ENCODE measurements around the gene PARVA. TPM values are rescaled to one million over a fixed set of nuclear protein-coding genes. Genes with fewer than 3 reads are reported as not detected.

The PARVA gene
- total RNA-seq, 4 donors from 2014 or later = 181 to 228 (median 210) TPM

DNA sequence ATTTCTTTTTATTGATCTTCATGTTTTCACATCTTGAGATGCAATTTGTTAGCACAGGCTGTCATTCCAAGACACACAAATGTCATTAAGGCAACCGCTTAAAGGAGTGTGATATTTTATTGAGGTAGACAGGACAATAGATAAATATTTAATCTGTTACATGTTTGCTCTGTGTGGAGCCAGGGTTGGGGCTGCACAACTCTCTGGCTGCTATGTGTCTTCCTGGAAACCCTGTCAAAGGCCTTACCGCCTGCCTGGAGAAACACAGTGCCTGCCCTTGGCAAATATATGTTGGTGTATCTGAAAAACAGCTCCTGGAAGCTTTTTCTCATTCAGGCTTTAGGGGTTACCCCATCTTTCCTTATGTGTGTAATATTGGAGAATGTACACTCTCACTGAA is 157.2 kb downstream of the PARVA start:
- Histone ChIP-seq H3K36me3 (peaks cover 0 to 28% (median 18%) of the 10 kb centered on the region in 4 donors), H3K4me3 (no peak overlapping the region), H3K9me3 (no peaks in the 10 kb centered on the region), H3K27me3 (no peaks in the 10 kb centered on the region), H3K27ac (replicated peaks in 1 of 4) (no peak overlapping the region), H3K4me1 (peaks cover 0 to 33% (median 27%) of the 10 kb centered on the region in 4 donors)
- intact Hi-C loops (cut with DNase I) = no loop called here
- WGBS = 80% methylated on average over 2 of the region's 2 CpGs
- DNase-seq (ENCODE audit: extremely low spot score) = no peak
- no peak for TF ChIP-seq CTCF (IDR thresholded peaks at IDR 0.05)
- TF ChIP-seq EP300 (IDR thresholded peaks at IDR 0.05) = no peak
- no peak for TF ChIP-seq POLR2AphosphoS5 (IDR thresholded peaks at IDR 0.05)
- no peak for TF ChIP-seq POLR2A (IDR thresholded peaks at IDR 0.05; ENCODE audit: low read depth)

GRCh38 chr11:12535321-12535720 is 157.9 kb downstream of the PARVA start:
- H3K36me3 ChIP-seq = peaks cover 0 to 28% (median 18%) of the 10 kb centered on the region in 4 donors
- H3K4me1 ChIP-seq = peaks cover 0 to 34% (median 33%) of the 10 kb centered on the region in 4 donors
- no peaks in the 10 kb centered on the region for H3K9me3 ChIP-seq
- WGBS = 95% methylated on average over 3 of the region's 3 CpGs
- H3K27me3 ChIP-seq = no peaks in the 10 kb centered on the region
- no peak overlapping the region for H3K4me3 ChIP-seq
- no peak overlapping the region for H3K27ac ChIP-seq (replicated peaks in 1 of 4)
- no peak for DNase-seq (ENCODE audit: extremely low spot score)
- no peak for TF ChIP-seq POLR2A (IDR thresholded peaks at IDR 0.05; ENCODE audit: low read depth)
- TF ChIP-seq POLR2AphosphoS5 (IDR thresholded peaks at IDR 0.05) = no peak
- TF ChIP-seq EP300 (IDR thresholded peaks at IDR 0.05) = no peak
- no peak for TF ChIP-seq CTCF (IDR thresholded peaks at IDR 0.05)
- intact Hi-C loops (cut with DNase I) = no loop called here

- no peaks in the 10 kb centered on the region for H3K9me3 ChIP-seq
- peaks cover 11 to 46% (median 45%) of the 10 kb centered on the region in 4 donors for H3K4me1 ChIP-seq
- no peak overlapping the region for H3K27ac ChIP-seq (replicated peaks in 1 of 4)
- WGBS = 88% methylated on average over 6 of the region's 6 CpGs
- H3K27me3 ChIP-seq = no peaks in the 10 kb centered on the region
- TF ChIP-seq POLR2A (IDR thresholded peaks at IDR 0.05; ENCODE audit: low read depth) (no peak), CTCF (IDR thresholded peaks at IDR 0.05) (no peak), POLR2AphosphoS5 (IDR thresholded peaks at IDR 0.05) (peak in 1 of 2 donors; percentile 1)
- H3K36me3 ChIP-seq = peaks cover 0 to 17% (median 15%) of the 10 kb centered on the region in 4 donors
- intact Hi-C loops (cut with DNase I) = no loop called here
- H3K4me3 ChIP-seq = no peak overlapping the region
- DNase-seq (ENCODE audit: extremely low spot score) = no peak
Measured at GRCh38 chr11:12536566-12536965, 159.2 kb downstream of the PARVA start.

DNA sequence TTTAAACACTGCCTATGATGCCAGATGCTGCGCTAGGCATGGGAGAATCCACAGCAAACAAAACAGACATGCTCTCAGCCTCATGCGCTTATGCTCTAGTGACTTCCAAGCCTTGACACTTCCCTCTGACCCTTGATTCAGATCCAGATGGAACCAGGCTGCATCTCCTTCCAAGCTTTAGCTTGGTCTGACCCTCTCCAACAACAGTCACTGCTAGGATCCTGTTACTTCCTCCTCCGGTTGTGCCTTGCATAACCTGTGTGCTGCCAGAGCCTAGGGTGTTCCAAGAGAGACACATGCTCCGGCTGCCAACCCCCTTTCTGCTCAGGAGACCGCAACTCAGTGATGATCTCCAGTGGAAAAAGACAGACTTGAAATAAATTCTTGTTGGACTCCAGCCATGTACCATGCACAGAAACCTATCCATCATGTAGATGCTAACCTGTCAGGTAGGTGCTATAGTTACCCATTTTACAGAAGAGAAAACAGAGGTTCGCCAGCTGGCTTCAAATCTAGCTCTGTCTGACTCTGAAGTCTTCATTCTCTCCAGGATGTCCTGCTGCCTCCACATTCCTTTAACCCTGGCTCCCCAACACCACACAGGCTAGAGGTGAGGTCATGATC is 160.5 kb downstream of the PARVA start:
- Histone ChIP-seq H3K9me3 (no peaks in the 10 kb centered on the region), H3K36me3 (peaks cover 0 to 4% (median 3%) of the 10 kb centered on the region in 4 donors), H3K27ac (replicated peaks in 1 of 4) (peak overlapping the region in 3 of 4 donors; percentile 28 to 84 (median 29)), H3K4me1 (peaks cover 13 to 59% (median 57%) of the 10 kb centered on the region in 4 donors), H3K27me3 (no peaks in the 10 kb centered on the region), H3K4me3 (no peak overlapping the region)
- intact Hi-C loops (cut with DNase I) = no loop called here
- no peak for DNase-seq (ENCODE audit: extremely low spot score)
- 61% methylated on average over 6 of the region's 6 CpGs for WGBS
- TF ChIP-seq POLR2AphosphoS5 (IDR thresholded peaks at IDR 0.05) = peak; percentile 43 to 53
- TF ChIP-seq CTCF (IDR thresholded peaks at IDR 0.05) = no peak
- no peak for TF ChIP-seq POLR2A (IDR thresholded peaks at IDR 0.05; ENCODE audit: low read depth)

All from esophagus muscularis mucosa (tissue), 4 donors.